ENCODE results near the gene PLPP7.

Gene PLPP7

GRCh38 chr9:131337131-131337848 lies 47.8 kb downstream of the PLPP7 start:
- TF ChIP-seq GATA2 (IDR thresholded peaks at IDR 0.05; ENCODE audit: low read depth, low read length) = no peak
- TF ChIP-seq GATA3 (IDR thresholded peaks at IDR 0.05; ENCODE audit: low read depth, low read length) = no peak

- TF ChIP-seq GATA2 (IDR thresholded peaks at IDR 0.05; ENCODE audit: low read depth, low read length) (no peak), GATA3 (IDR thresholded peaks at IDR 0.05; ENCODE audit: low read depth, low read length) (no peak)
Observed at GRCh38 chr9:131346559-131346958, 57.0 kb downstream of the PLPP7 start.

GRCh38 chr9:131347376-131348020 lies 58.0 kb downstream of the PLPP7 start:
- no peak for TF ChIP-seq GATA3 (IDR thresholded peaks at IDR 0.05; ENCODE audit: low read depth, low read length)

- TF ChIP-seq GATA3 (IDR thresholded peaks at IDR 0.05; ENCODE audit: low read depth, low read length) = no peak
- no peak for TF ChIP-seq GATA2 (IDR thresholded peaks at IDR 0.05; ENCODE audit: low read depth, low read length)
Observed at GRCh38 chr9:131348631-131349521, 59.4 kb downstream of the PLPP7 start.

GRCh38 chr9:131349522-131349880 lies 60.0 kb downstream of the PLPP7 start:
- TF ChIP-seq GATA2 (IDR thresholded peaks at IDR 0.05; ENCODE audit: low read depth, low read length) (no peak), GATA3 (IDR thresholded peaks at IDR 0.05; ENCODE audit: low read depth, low read length) (no peak)

- no peak for TF ChIP-seq GATA3 (IDR thresholded peaks at IDR 0.05; ENCODE audit: low read depth, low read length)
- no peak for TF ChIP-seq GATA2 (IDR thresholded peaks at IDR 0.05; ENCODE audit: low read depth, low read length)
Observed at GRCh38 chr9:131349881-131350563, 60.5 kb downstream of the PLPP7 start.

- TF ChIP-seq GATA3 (IDR thresholded peaks at IDR 0.05; ENCODE audit: low read depth, low read length) (no peak), GATA2 (IDR thresholded peaks at IDR 0.05; ENCODE audit: low read depth, low read length) (no peak)
Observed at GRCh38 chr9:131358556-131358955, 69.0 kb downstream of the PLPP7 start.
